ENCODE data around the gene NMRK1. TPM values are rescaled to one million over a fixed set of nuclear protein-coding genes. Genes with fewer than 3 reads are reported as not detected.

The NMRK1 gene
- polyA plus RNA-seq, 1 of the 3 experiments (the other 2 are of a cell fraction): 8.4 TPM

GRCh38 chr9:75120686-75121085 is 32.7 kb upstream of the NMRK1 start:
- 17% methylated on average over 4 of the region's 4 CpGs for WGBS (ENCODE audit: low lambda C conversion rate)
- Histone ChIP-seq H3K4me1 (ENCODE audit: control insufficient read depth in 1 of 2, insufficient read depth in 2 of 2, low read depth in 1 of 2, low read length in 1 of 2) (no peaks in the 10 kb centered on the region), H2AFZ (ENCODE audit: low read depth) (no peak overlapping the region), H3K36me3 (replicated peaks in 1 of 2; ENCODE audit: control insufficient read depth in 1 of 2, insufficient read depth in 2 of 2, low read length in 1 of 2) (peaks cover 0 to 2% of the 10 kb centered on the region in 2 experiments), H4K20me1 (ENCODE audit: insufficient read depth) (no peaks in the 10 kb centered on the region), H3K27ac (ENCODE audit: low read depth in 2 of 2, low read length in 1 of 2) (no peak overlapping the region), H3K4me3 (ENCODE audit: low read depth in 2 of 2, low read length in 1 of 2) (no peak overlapping the region), H3K4me2 (no peak overlapping the region), H3F3A (replicated peaks; ENCODE audit: insufficient read depth) (no peaks in the 10 kb centered on the region), H3K27me3 (ENCODE audit: insufficient read depth) (no peaks in the 10 kb centered on the region), H3K9ac (no peak overlapping the region), H3K79me2 (ENCODE audit: insufficient read depth) (peaks cover under 1% of the 10 kb centered on the region), H3K9me2 (no peaks in the 10 kb centered on the region), H3K9me3 (no peaks in the 10 kb centered on the region)
- TF ChIP-seq PBX3 (IDR thresholded peaks at IDR 0.05): no peak
- no peak for DNase-seq
- POLR2A ChIA-PET: no interaction called here
- CTCF ChIA-PET: no interaction called here

GRCh38 chr9:75117564-75117963 is 29.6 kb upstream of the NMRK1 start:
- Histone ChIP-seq H3K4me2 (no peak overlapping the region), H3K27ac (ENCODE audit: low read depth in 2 of 2, low read length in 1 of 2) (no peak overlapping the region), H3K79me2 (ENCODE audit: insufficient read depth) (peaks cover 16% of the 10 kb centered on the region; the same call in 1 of the 2 replicates), H3K27me3 (ENCODE audit: insufficient read depth) (no peaks in the 10 kb centered on the region), H3K9me3 (no peaks in the 10 kb centered on the region), H3F3A (replicated peaks; ENCODE audit: insufficient read depth) (no peaks in the 10 kb centered on the region), H3K9me2 (no peaks in the 10 kb centered on the region), H3K4me1 (ENCODE audit: control insufficient read depth in 1 of 2, insufficient read depth in 2 of 2, low read depth in 1 of 2, low read length in 1 of 2) (no peaks in the 10 kb centered on the region), H3K4me3 (ENCODE audit: low read depth in 2 of 2, low read length in 1 of 2) (no peak overlapping the region), H3K9ac (no peak overlapping the region), H2AFZ (ENCODE audit: low read depth) (no peak overlapping the region), H3K36me3 (replicated peaks in 1 of 2; ENCODE audit: control insufficient read depth in 1 of 2, insufficient read depth in 2 of 2, low read length in 1 of 2) (no peaks in the 10 kb centered on the region), H4K20me1 (ENCODE audit: insufficient read depth) (no peaks in the 10 kb centered on the region)
- POLR2A ChIA-PET: no interaction called here
- 3% methylated on average over 1 of the region's 1 CpG for WGBS (ENCODE audit: low lambda C conversion rate)
- CTCF ChIA-PET: no interaction called here
- DNase-seq: no peak
- no peak for TF ChIP-seq TCF12 (IDR thresholded peaks at IDR 0.05)
- no peak for TF ChIP-seq IRF3 (IDR thresholded peaks at IDR 0.05; ENCODE audit: low read depth, low read length)
- TF ChIP-seq YY1 (IDR thresholded peaks at IDR 0.05; ENCODE audit: low read depth): no peak
- TF ChIP-seq SIN3A (IDR thresholded peaks at IDR 0.05; ENCODE audit: borderline replicate concordance, low read depth, low read length): no peak
- TF ChIP-seq RFX5 (IDR thresholded peaks at IDR 0.05; ENCODE audit: low read length): no peak
- TF ChIP-seq ELF1 (IDR thresholded peaks at IDR 0.05): no peak
- no peak for TF ChIP-seq EP300 (IDR thresholded peaks at IDR 0.05; ENCODE audit: borderline replicate concordance in 1 of 2, low read depth in 1 of 2, low read length in 1 of 2)
- no peak for TF ChIP-seq GATA2 (CRISPR knock-in tag; IDR thresholded peaks at IDR 0.05)
- no peak for TF ChIP-seq NFIC (IDR thresholded peaks at IDR 0.05; ENCODE audit: borderline replicate concordance)
- TF ChIP-seq FOXJ3 (CRISPR knock-in tag; IDR thresholded peaks at IDR 0.05): no peak
- TF ChIP-seq JUND (IDR thresholded peaks at IDR 0.05): no peak
- no peak for TF ChIP-seq SMC3 (IDR thresholded peaks at IDR 0.05; ENCODE audit: low read depth, low read length)
- no peak for TF ChIP-seq PBX3 (IDR thresholded peaks at IDR 0.05)
- TF ChIP-seq ZBTB33 (IDR thresholded peaks at IDR 0.05; ENCODE audit: borderline replicate concordance, low read depth): no peak
- no peak for TF ChIP-seq GABPA (IDR thresholded peaks at IDR 0.05; ENCODE audit: low read depth)
- TF ChIP-seq RCOR1 (IDR thresholded peaks at IDR 0.05; ENCODE audit: low read length): no peak
- TF ChIP-seq FOXM1 (IDR thresholded peaks at IDR 0.05; ENCODE audit: low read depth): no peak
- TF ChIP-seq USF1 (IDR thresholded peaks at IDR 0.05; ENCODE audit: borderline replicate concordance, low read depth): no peak
- no peak for TF ChIP-seq REST (IDR thresholded peaks at IDR 0.05; ENCODE audit: low read depth, low read length)
